NCI-H748 treated with DMSO at 0.1 percent for 48 hours (cell line): Measurements from ENCODE around the gene CASP10.
"Not testable (repeated sequence)": the region's sequence is repeated elsewhere in the genome, so short reads cannot be mapped to it uniquely, and the experiment has no call there.

Experiments
- DNase-seq: peaks from one replicate; lab custom pipeline; 2025; lab: John Stamatoyannopoulos, UW

CASP10 gene

DNA sequence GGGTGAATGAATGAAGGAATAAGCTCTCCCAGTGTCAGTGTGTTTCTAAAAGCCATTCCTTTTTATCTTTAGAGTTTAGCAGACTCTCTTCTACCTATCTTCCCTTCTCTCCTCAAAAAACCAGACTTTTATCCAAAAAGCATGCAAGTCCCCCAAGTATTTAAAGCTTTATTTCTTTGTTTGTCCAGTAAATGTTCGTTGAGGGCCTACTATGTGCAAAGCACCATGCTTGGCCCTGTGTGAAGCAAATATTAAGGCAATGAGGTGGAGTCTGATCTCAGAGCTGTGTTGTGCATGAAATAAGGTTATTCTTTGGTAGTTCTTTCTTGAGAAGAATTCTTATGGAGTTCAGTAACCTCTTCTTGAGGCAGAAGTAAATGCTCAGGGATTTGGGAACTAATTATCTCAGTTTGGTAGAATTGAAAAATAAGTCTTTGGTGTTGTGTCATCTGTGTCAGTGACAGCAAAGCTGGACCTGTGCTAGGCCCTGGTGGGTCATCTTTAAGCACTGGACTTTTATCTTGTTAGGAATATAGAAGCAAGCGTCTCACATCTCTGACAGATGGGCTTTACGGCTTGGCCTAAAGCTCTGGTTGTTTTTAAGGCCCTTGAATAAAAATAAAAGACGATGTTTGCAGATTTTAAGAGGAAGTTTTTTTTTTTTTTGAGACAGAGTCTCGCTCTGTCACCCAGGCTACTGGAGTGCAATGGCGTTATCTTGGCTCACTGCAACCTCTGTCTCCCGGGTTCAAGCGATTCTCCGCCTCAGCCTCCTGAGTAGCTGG lies 28.1 kb upstream of the CASP10 start:
- no peak for DNase-seq

DNA sequence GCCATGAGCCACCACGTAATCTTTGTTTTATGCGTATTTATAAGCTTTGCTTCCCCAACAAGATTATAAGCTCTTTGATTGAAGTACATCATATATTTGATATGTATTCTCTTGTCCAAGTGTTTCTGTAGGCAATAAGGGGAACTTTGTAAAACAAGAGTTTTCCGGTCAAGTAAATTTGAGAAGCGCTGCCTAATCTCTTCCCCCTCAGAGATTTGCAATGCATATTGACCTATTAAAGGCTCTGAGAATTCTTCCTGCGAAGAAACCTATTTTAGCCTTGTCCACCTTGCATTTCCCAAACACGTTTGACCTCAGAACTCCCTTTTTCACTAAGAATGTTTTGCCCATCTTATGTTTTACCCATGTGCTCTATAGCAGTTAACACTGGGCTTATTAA lies 26.9 kb upstream of the CASP10 start:
- no peak for DNase-seq

DNA sequence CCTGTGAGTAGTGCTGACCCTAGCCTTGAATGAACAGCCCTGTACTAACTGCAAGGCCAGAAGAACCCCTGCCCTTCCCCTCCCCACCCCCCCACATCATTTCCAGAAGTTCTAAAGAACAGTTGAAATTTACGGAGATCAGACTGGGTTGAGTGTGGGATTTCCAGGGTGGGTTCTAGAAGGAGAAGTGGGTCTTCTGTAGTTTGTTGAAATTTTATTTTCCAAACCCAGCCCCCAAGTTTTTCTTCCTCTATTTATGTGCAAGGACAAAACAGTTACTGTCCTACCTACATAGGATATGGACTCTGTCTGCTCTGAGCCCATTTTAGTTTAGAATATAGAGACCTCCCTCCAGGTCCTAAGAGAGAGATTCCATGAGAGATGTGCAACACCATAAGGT lies 26.3 kb upstream of the CASP10 start:
- DNase-seq = no peak

DNA sequence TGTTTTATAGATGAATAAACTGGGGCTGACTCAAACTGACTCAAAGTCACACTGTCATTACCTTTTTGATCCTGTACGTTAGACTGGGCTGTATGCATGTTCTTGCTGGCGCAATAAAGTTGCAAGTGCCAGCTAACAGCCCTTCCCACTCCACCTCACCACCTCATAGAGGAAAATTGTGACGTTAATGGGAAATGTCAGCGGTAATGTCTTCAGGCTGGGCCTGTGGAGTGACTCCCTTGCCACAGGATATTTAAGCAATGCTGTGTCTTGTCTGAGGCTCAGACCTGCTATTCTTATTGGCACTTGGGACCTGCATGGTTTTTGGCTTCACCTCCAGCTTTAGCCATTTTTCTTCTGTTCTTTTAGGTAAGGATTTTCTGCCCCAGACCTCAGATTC lies 25.2 kb upstream of the CASP10 start:
- DNase-seq = no peak

DNA sequence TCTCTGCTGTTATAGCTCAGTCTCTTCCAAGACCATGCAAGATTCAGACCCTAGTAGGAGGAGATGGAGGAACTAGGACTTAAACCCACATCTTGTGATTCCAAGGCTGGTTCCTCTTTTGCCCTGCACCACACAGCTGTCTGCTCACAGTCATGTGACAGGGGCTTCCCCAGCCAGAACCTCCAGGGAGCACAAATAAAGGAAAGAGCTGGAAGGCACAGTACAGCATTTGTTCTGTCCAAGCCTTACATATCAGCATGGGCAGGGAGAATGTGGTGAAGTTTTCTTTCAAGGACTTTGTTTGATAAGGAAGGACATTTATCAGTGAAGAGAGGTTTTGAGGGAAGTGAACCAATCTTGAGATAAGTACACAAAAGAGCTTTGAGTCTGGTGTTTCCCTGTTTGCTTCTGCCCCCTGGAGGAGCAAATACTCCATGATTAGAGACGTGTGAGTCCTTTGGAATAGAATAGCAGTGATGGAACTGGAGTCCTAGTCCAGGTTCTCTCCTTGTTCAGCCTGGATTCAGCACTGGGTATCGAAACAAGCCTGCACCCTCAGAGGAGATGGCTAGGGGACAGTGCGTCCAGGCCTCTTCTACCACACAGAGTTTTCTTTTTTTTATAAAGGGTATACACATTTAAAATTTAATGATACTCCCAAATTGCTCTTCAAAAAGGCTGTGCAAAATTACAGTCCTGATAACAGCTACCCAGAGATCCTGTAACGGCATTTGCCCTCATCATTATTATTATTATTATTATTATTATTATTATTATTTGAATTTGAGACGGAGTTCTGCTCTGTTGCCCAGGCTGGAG lies 24.6 kb upstream of the CASP10 start:
- peak; percentile 29 for DNase-seq

DNA sequence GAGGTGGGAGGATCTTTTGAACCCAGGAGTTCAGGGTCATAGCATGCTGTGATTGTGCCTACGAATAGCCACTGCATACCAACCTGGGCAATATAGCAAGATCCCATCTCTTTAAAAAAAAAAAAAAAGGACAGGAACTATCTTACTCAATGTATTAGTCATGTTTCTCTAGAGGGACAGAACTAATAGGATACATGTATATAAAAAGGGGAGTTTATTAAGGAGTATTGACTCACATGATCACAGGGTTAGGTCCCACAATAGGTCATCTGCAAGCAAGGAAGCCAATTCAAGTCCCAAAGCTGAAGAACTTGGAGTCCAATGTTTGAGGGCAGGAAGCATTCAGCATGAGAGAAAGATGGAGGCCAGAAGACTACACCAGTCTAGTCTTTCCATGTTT lies 18.8 kb upstream of the CASP10 start:
- DNase-seq = no peak

DNA sequence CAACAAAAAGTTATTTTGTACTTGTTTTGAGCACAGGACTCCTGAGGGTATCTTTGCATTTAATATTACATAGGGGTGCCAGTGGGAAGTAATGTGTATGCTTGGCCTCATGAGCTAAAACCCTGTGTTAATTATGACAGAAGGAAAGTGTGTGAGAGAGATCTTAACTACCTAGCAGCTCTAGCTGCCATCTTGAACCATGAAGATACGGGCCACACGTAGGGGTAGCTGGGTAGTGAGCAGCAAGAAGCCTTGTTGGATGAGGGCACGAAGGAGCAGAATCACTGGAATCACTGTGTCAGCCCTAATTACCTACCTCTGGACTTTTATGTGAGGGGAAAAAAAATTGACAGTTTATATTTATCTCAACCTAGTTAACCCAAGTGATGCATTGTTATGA lies 15.4 kb upstream of the CASP10 start:
- no peak for DNase-seq

DNA sequence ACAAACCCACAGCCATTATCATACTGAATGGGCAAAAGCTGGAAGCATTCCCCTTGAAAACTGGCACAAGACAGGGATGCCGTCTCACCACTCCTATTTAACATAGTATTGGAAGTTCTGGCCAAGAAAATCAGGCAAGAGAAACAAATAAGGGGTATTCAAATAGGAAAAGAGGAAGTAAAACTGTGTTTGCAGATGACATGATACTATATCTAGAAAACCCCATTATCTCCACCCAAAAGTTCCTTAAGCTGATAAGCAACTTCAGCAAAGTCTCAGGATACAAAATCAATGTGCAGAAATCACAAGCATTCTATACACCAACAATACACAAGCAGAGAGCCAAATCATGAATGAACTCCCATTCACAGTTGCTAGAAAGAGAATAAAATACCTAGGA lies 14.4 kb upstream of the CASP10 start:
- not testable (repeated sequence) for DNase-seq

DNA sequence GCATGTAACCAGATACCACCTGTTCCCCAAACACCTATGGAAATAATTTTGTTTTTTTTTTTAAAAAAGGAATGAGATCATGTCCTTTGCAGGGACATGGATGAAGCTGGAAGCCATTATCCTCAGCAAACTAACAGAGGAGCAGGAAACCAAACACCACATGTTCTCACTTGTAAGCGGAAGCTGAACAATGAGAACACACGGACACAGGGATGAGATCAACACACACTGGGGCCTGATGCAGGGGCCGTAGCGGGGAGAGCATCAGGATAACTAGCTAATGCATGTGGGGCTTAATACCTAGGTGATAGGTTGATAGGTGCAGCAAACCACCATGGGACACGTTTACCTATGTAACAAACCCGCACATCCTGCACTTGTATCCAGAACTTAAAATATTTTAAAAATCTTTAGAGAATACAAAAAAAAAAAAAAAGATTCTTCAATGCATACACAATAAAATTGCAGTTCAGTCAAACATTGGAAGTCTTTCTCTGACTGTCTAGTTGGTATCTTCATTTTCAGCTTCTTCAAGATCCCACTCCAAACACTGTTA lies 11.6 kb upstream of the CASP10 start:
- no peak for DNase-seq

DNA sequence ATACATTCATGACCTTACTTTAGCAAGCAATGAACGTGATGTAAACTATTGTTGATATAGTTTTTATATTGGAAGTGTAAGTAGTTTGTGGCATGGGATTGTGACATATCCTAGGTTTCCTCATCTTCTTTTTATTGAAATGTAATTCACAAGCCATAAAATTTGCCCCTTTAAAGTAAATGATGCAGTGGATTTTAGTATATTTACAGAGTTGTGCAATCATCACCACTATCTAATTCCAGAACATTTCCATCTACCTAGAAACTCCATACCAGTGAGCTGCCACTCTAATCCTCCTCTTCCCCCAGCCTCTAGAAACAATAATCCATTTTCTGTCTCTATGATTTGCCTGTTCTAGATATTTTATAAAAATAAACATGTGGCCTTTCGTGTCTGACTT lies 10.7 kb upstream of the CASP10 start:
- no peak for DNase-seq

DNA sequence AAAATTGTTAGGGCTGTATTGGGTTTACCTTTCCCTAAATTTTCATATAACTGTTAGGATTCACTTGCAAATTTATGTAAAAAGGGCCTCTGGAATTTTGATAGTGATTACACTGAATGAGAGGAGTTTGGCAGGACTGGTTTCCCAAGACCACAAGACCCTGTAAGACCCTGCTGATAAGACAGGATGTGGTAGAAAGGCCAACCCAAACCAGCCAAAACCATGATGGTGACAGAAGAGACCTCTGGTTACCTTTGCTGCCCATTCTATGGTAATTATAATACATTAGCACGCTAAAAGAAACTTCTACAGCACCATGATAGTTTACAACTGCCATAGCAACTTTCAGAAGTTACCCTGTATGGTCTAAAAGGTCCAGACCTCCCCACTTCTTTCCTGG lies 8.3 kb upstream of the CASP10 start:
- DNase-seq = no peak

DNA sequence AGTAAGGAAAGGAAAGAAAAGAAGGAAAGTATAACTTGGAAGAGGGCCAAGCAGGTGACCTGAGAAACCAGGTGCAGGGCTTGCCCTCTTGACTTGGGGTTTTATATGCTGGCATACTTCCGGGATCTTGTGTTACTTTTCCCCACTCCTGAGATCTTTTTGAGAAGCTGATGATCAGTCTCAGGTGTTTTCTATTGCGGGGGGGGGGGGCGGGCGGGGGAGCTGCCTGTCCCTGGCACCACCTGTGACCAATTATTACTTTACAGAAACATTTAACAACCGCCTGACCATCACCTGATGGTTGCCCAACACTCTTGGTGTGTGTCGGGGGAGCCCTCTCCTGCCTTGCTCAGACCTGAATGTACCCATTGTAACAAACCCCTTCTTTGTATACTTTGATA lies 6.9 kb upstream of the CASP10 start:
- DNase-seq = no peak

DNA sequence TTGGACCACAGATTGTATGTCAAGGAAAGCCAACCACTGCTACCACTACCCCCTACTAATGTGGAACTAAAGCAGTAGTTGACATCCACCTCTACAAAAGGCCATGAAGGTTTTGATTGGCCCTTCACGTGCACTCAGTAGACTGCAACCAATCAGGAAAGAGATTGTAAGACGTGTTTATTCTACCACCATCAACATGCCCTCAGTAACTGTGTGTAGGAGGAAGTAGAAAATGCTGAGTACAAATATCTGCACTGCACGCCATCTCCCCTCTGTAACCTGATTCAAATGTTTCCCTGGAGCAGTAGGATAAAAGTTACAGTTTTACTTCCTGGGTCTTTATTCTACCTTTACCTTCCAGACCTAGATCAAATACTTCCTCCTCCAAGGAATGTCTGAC lies 2.9 kb upstream of the CASP10 start:
- no peak for DNase-seq

DNA sequence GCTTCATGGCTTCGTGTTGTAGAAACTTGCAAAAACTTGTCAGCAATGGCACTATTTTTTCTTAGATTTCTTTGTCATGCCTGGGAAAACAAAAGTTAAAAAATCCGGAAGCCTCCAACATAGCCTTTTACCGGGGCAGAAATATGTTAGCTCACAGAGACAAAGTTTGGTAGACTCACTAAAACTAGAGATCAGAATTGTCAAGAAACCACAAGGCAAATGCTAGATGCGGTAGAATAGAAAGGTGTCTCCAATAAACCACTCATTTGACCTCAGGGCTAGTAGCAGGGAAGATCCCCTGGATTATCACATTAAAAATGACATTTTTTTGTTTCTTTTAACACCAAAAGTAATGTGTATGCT lies 405 bp downstream of the CASP10 start:
- no peak for DNase-seq

DNA sequence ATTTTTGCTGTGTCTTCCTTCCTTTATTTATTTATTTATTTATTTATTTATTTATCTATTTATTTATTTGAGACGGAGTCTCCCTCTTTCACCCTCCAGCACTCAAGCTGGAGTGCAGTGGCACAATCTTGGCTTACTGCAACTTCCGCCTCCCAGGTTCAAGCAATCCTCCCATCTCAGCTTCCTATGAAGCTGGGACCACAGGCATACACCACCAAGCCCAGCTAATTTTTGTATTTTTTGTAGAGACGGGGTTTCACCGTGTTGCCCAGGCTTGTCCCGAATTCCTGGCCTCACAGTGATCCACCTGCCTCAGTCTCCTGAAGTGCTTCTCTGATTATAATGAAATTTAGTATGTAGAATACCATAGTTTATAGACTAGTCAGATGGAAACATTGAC lies 894 bp downstream of the CASP10 start:
- not testable (repeated sequence) for DNase-seq

DNA sequence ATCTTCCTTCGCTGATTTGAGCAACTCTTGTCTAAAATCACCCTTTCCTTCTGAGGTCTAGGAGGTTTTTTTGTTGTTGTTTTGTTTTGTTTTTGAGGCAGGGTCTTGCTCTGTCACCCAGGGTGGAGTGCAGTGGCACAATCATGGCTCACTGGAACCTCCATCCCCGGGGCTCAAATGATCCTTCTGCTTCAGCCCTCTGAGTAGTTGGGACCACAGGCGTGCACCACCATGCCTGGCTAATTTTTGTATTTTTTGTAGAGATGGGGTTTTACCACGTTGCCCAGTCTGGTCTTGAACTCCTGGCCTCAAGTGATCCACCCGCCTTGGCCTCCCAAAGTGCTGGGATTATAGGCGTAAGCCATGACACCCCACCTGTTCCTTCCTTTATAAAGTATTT lies 1.3 kb downstream of the CASP10 start:
- DNase-seq = not testable (repeated sequence)

DNA sequence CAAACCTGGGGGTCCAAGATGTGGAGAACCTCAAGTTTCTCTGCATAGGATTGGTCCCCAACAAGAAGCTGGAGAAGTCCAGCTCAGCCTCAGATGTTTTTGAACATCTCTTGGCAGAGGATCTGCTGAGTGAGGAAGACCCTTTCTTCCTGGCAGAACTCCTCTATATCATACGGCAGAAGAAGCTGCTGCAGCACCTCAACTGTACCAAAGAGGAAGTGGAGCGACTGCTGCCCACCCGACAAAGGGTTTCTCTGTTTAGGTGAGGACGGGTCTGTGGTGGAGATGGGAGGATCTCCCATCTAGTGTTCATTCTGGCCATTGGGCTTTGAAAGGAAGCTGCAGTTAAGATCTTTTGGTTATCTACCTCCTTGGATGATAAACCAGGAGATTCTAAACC lies 2.9 kb downstream of the CASP10 start:
- no peak for DNase-seq

DNA sequence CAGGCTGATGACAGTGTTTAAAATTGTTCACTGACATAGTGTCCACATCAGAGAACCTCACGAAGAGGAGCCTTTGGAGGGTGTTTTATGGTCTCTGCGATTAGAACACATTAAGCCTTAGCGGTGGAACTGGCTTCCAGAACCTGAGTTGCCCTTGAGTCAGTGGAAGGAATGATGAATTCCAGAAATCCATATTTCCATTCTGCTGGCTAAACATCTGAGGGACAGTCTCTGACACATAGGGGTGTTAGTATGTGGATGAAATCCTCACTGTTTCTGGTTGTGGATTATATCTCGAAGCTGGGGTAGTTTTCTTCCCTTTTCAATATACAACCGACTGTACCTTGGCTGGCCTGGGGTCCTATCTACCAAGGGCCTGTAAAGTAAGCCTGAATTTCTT lies 4.0 kb downstream of the CASP10 start:
- DNase-seq = no peak

DNA sequence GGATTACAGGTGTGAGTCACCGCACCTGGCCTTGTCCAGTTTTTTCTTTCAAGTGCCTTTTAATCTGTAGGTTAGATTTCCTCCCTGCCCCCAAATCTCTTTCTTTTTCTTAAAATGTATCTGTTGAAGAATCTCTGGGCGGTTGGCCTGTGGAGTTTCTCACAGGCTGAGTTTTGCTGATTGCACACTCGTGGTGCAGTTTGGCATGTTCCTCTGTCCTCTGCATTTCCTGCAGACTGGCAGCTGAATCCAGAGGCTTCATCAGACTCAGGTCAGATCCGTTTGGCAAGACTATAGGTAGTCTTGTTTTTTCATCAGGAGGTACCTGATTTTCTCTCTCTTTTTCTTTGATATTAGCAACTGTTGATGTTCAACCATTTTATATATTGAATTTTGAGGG lies 5.5 kb downstream of the CASP10 start:
- DNase-seq = no peak

DNA sequence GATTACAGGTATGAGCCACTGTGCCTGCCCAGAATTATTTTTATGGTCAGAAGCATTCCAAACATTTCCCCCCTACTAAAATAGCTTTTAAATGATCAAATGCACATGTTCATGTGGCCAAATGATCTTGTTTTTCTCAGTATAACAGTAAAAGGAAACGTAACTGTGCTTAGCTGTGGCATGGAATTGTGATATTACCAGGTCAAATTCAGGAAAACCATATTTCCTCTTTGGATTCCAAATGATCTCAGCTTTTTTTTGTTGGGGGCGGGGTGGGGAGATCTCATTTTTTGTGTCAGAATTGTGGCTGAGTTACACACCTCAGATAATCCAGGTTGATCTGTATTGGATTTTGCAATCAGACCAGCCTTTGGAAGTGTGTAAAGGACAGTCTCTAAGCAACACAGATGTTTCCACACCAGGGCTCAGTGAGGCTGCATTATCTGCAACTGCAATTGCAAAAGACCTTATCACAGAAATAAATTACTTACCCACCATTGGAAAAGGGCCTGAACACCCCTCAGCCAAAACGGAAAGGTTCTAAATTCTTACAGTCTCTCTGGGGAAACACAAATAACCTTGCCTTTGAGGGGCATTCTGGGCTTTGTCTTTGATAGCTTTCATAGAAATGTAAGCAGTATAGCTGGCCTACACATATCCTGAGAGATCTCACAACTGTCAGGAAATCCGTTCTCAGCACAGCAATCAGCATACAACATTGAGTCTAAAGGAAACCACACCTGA lies 8.4 kb downstream of the CASP10 start:
- DNase-seq = no peak

DNA sequence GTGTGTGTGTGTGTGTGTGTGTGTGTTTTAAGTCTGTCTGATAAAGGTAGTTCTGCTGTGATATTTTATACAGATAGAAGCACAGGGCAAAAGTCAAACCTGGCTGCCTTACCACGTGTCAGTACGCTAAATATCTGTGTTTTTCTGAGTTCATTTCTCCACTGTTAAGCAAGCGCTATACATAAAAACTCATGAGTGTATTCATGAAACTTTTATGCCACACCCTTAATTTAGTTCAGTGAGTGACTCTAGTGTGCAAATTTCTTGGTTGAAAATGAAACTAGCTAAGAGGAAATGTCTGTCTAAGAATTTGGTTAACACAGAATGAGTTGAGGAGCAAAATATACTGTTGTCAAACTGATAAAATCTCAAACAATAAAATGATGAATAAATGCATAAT lies 11.2 kb downstream of the CASP10 start:
- no peak for DNase-seq

DNA sequence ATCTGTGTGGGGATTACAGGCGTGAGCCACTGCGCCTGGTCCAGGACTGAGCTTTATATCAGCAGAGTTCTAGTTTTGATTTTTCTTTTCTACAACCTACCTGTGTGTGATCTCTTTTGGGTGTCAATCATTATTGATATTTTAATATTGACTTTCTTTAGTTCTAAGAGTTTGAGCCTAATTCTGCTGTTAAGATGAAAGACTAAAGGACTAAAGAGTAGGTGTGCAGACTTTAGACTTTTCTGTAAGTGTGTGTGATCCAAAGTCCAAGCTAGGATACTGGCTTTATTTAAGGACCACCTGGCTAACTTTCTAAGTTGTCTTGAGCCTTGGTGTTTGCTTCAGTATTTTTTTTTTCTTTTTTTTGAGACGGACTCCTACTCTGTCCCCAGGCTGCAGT lies 12.4 kb downstream of the CASP10 start:
- no peak for DNase-seq

DNA sequence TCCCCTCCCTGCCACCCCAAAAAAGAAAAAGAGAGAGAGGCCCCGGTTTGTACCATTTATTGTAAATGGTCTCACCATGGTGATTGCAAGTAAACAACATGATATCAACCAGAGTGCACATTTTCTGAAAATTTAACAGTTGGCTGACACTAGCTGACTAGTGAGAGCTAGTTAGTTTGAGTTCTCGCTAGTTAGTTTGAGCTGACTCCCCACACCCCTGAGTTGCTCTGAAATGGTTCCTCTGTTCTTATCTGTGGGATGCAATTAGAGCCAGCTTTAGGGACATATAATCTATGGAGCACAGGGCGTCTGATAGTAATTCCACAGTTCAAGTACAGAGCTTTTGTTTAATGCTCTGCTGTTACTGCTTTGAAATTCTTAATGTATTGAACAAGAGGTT lies 13.1 kb downstream of the CASP10 start:
- DNase-seq = no peak
